ENCODE data around the gene RELL1.

- TF ChIP-seq DPF2 (IDR thresholded peaks at IDR 0.05): no peak
- TF ChIP-seq GABPA (IDR thresholded peaks at IDR 0.05; ENCODE audit: low read depth): no peak
- no peak for TF ChIP-seq HCFC1 (IDR thresholded peaks at IDR 0.05; ENCODE audit: low read length)
- TF ChIP-seq ESRRA (IDR thresholded peaks at IDR 0.05; ENCODE audit: low read length): no peak
- no peak for TF ChIP-seq POLR2A (IDR thresholded peaks at IDR 0.05; ENCODE audit: low read depth, low read length)
- no peak for TF ChIP-seq CTCF (IDR thresholded peaks at IDR 0.05 in 2 of 3, conservative IDR thresholded peaks at IDR 0.05 in 1 of 3; ENCODE audit: control insufficient read depth in 2 of 3, extremely low read depth in 1 of 3, insufficient read depth in 1 of 3, low read depth in 3 of 3, low read length in 3 of 3)
- TF ChIP-seq BHLHE40 (IDR thresholded peaks at IDR 0.05; ENCODE audit: borderline replicate concordance in 1 of 2, low read depth in 2 of 2, low read length in 1 of 2): no peak
- no peak for TF ChIP-seq USF2 (IDR thresholded peaks at IDR 0.05; ENCODE audit: borderline replicate concordance, low read depth, low read length)
- no peak for TF ChIP-seq PBX3 (IDR thresholded peaks at IDR 0.05; ENCODE audit: insufficient replicate concordance, low read depth, low read length)
- TF ChIP-seq POLR2AphosphoS5 (IDR thresholded peaks at IDR 0.05; ENCODE audit: low read length): no peak
- TF ChIP-seq ZNF274 (IDR thresholded peaks at IDR 0.05; ENCODE audit: insufficient read depth, insufficient read length): no peak
- TF ChIP-seq RAD21 (IDR thresholded peaks at IDR 0.05; ENCODE audit: insufficient read depth, low read depth, low read length): no peak
- no peak for TF ChIP-seq HSF1 (IDR thresholded peaks at IDR 0.05; ENCODE audit: low read depth, low read length)
Measured at GRCh38 chr4:37646247-37646646, 39.9 kb downstream of the RELL1 start.
